ENCODE measurements around the gene LGALS9.

LGALS9 gene

DNA sequence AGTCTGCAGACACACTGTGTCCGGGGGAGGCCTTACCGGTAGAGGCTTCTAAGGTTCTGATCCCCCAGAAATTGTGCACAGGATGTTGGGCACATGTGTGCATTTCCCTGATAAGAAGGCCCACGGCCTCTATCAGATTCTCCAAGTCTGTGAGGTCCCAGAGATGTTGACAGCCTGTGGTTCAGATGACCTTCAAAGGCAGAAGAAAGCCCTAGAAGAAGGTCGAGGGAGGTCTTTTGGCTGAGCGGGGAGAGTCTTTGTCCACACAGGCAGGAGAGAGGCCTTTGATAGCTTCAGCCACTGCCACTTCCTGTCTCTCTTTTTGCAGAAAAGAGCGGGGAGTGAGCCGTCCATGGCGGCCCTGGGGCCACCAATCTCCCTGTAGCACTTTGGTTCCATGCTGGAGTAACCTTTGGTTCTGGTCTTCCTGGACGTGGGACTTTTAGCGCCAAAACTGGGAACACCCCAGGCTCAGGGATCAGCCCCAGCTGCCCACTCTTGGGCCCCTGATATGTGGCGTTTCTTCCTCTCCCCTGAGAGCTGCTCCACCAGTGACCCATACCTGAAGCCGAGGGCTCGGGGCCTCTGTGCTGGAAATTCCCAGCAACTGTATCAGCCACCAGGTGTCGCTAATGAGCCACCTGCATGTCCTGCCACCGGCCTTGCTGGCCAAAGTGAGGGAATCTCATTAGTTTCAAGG, 28.1 kb upstream of the LGALS9 start:
- H3K4me3 ChIP-seq (ENCODE audit: low read depth, low read length) = no peak overlapping the region

DNA sequence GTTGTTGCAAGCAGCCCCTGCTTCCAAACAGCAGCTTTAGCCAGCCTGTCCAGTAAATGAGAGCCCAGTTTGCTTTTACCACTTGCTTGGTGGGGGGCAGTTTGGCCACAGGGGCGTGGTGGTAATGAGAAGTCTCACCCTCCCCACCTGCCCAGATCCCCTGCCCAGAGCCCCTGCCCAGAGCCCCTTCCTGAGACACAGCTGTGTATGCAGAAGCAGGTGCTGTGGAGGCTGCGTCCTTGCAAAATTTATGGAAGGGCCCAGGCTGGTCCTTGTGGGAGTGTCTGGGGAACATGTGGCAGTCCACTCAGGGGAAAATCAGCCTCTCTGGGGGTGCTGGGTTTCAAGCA, 27.6 kb upstream of the LGALS9 start:
- no peak overlapping the region for H3K4me3 ChIP-seq (ENCODE audit: low read depth, low read length)

DNA sequence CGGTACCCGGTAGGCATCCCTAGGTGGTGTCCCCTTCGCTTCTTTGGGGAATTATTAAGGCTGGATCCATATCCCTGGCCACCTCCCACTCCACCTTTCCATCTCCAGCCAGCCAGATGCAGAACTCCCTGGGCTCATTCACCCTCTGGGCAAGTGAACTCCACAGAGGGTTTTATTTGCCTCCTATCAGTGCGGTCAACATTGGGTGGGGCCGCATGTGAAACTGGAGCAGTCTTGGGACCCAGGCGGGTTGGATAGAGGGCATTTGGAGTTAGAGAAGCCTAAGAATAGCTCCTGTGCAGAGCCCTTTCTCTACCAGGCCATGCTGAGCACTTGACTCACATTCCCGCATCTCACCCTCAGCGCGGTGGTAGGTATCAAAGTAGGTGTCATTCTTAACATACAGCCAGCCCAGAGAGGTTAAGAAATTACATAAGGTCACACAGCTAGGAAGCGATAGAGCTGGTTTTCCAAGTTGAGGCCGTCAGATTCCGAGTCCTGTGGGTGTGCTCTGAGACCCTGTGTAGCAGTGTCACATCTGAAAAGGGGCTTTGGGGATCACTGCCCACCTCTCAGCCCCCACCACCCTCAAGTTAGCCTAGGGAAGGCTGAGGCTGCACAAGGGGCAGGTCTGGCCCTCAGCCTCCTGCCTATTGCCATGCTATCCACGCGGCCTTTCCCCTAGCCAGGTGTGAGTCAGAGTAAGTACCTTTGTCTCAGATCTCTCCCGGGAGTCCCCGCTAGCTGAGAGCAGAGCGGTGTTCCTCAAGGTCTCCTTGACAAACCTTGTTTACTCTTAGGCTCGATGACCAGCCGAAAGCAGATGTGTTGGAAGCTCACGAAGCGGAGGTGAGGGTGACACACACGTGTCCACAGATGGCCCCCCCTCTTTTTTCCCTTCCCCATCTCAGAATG, 26.9 kb upstream of the LGALS9 start:
- no peak overlapping the region for H3K4me3 ChIP-seq (ENCODE audit: low read depth, low read length)

DNA sequence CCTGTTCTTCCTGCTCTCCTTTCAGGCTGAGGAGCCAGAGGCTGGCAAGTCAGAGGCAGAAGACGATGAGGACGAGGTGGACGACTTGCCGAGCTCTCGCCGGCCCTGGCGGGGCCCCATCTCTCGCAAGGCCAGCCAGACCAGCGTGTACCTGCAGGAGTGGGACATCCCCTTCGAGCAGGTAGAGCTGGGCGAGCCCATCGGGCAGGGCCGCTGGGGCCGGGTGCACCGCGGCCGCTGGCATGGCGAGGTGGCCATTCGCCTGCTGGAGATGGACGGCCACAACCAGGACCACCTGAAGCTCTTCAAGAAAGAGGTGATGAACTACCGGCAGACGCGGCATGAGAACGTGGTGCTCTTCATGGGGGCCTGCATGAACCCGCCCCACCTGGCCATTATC, 25.6 kb upstream of the LGALS9 start:
- no peak overlapping the region for H3K4me3 ChIP-seq (ENCODE audit: low read depth, low read length)

DNA sequence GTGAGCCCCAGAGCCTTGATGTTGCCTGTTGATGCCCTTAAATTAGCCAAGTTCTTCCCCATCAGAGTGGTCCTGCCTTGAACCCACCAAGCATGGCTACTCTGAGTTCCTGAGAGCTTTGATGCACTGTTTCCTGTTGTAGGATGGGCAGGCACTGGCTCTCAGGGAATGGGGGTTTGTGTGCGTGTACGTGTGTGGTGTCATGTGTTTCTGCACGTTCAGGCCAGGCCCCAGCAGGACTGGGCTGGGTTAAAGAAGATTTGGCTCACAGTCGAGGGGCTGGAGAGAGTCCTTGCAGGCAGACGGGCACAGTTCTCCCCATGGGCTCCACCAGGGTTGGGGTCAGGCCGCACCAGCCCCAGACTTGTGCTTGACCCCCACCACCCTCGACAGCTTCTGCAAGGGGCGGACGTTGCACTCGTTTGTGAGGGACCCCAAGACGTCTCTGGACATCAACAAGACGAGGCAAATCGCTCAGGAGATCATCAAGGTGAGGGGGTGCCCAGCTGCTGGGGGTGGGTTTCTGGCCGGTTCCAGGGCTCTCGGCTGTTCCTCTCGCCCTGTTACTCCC, 23.4 kb upstream of the LGALS9 start:
- H3K4me3 ChIP-seq (ENCODE audit: low read depth, low read length) = no peak overlapping the region

DNA sequence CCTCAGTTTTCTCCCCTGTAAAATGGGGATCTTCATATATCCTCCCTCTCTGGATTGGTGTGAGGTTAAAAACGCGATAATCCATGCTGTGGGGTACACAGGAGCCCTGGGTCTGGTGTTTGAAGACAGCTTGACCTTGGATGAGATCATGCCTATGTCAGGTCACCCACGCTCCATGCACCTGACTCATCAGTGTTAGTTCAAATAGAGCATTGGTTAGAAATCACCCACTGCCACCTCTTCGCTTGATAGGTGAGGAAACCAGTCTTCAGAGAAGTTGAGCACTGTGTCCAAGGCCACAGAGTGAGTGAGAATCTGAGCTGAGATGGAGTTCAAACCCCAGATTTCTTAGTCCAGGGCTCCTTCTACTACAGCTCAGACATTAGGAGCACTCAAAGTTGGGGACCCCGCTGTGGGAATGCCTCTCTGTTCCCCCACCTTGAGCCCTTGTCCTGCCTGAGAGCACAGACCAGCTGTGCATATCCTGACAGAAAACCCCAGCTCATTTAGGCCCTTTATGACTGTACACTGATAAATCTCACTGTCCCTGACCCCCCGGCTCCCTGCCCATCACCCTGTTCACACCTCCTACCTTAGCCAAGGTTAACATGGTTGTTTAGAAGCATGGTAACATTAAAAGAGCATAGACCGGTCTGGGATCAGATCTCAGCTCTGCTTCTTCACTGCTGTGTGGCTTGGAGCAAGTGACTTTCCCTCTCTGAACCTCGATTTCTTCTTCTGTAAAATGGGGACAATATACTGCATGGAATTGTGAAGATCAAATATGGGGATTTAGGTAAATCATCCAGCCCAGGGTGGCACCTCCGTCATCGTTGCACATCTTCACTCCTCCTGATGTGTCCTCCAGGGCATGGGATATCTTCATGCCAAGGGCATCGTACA, 22.4 kb upstream of the LGALS9 start:
- no peak overlapping the region for H3K4me3 ChIP-seq (ENCODE audit: low read depth, low read length)

DNA sequence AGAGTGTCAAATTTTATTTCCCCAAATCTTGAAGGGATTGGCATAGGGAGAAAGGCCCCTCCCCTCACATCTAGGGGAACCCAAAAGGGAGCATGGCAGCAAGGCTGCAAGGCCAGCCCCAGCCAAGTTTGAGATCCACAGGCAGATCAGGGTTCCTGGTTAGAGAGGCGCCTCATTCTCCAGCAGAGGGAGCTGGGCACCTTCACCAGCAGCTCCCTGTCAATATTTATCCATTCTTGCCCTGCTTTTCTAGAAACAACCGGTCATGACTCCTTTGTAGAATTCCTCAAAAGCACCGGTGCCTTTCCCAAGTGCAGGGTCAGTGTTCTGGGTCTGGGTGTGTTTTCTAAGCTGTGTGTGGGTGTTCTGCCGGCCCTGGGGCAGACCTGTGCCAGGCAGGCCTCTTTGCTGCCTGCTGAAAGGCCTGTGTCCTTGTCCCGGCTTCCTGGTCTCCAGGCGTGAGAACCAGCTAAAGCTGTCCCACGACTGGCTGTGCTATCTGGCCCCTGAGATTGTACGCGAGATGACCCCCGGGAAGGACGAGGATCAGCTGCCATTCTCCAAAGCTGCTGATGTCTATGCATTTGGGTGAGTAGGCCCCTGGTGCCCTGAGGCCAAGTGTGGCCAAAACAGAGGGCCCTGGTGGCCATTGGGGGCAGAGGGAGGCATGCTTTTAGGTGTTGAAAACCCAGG, 21.2 kb upstream of the LGALS9 start:
- no peak overlapping the region for H3K4me3 ChIP-seq (ENCODE audit: low read depth, low read length)

DNA sequence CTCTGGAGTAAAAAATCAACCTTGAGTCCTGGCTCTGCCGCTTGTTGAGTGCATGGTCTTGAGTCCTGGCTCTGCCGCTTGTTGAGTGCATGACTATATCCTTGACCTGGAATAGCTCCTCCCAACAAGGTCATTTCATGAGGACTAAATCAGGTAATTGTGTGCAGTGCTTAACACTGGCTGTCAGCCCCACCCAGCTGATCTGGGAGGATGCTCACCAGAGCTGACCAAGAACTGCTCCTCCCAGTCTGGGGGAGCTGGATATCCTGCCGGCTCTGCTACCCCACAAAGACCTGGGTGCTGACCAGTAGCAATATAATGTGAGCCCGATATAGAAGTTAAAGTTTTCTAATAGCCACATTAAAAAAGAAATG, 20.7 kb upstream of the LGALS9 start:
- H3K4me3 ChIP-seq (ENCODE audit: low read depth, low read length) = no peak overlapping the region

DNA sequence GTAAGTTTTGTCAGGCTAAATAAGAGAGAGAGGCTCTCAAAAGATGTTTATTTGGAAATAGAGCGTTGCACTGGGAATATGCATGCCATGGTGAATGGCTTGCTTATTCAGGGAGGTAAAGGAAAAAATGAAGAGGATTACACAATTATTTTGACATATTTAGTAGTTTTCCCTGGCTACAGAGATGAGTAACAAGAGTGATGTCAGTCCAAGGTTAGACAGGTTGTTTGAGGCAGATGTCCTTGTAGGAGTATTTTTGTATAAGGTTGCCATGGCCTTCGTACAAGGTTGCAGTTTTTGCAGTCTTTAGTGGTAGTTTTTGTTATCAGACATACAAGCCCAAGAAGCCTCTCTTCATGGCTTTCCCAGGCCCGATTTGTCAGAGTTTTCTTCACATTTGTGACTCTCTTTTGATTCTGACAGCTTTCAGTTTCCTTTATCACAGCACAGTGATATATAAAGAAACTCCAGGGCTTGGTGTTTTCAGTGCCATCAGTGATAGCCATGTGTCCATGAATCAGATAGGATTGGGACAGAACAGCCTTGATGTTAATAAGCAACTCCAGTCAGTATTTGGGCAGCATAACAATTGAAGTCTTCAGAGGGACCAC, 18.7 kb upstream of the LGALS9 start:
- H3K4me3 ChIP-seq (ENCODE audit: low read depth, low read length) = no peak overlapping the region

DNA sequence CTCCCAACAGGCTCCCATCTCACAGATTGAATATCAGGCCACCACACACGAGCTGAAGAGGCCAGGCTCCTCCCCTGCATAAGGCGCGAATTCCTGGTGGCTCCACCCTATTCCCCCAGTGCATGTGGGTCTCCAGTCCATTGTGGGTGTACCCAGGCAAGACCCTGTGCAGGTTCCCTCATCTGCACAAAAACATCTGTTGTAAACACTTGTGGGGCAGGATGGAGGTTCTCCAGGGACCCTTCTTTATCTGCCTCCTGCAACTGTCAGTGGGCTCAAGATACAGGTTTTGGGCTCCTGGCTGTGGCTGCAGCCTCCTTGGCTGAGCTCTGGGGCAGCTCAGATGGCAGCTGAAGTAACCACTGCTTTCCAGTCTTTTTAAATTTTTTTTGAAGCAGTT, 17.6 kb upstream of the LGALS9 start:
- no peak overlapping the region for H3K4me3 ChIP-seq (ENCODE audit: low read depth, low read length)

DNA sequence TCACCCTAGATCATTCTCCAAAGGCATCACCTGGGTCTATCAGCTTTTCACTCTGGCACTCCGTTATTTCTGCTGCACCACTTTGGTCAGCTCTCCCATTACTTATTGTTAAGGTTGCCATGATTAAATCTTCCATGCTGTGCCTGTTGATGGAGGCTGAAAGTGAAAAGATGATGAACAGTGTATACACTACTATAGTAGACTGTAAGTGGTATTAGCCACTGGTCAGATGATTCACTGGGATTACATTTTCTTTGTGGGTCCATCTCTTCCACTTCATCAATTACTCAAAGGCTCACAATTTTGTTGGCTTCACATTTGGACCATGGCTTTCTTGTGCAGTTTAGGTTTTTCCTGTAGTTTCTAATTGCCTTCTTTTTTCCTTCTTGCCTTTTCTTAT, 15.9 kb upstream of the LGALS9 start:
- no peak overlapping the region for H3K4me3 ChIP-seq (ENCODE audit: low read depth, low read length)

DNA sequence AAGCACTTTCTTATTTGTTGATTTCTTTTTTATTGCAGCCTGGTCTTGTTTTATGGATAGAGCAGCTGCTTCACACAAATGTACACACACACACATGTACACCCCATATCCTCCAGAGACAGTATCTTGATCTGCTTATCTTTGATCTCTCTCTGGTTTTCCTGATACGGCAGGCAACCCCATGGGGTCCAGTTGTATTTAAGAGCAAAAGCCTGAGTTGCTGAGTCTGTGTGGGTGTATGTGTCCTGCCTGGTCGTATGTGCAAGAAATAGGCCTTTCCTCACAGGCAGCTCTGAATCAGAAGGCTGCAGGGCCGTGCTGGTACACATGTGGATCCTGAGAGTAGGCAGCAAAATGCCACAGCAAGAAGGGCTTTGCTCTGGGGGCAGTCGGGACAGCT, 14.6 kb upstream of the LGALS9 start:
- H3K4me3 ChIP-seq (ENCODE audit: low read depth, low read length) = no peak overlapping the region

DNA sequence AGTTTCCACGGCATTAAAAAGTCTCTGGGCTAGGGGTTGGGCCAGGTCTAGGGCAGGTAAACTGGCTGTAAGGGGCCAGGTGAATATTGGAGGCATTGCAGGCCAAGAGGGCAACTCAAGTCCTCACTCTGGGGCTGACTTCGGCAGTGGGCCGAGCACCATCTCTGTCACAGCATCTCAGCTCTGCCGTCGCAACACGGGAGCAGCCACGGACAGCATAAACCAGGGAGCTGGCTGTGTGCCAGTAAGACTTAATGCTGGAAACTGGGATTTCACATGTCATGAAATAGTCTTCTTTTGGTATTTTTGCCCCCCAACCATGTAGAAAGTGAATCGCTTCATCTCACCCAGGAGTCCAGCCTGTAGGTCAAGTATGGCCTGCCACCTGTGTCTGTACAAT, 12.6 kb upstream of the LGALS9 start:
- no peak overlapping the region for H3K4me3 ChIP-seq (ENCODE audit: low read depth, low read length)

DNA sequence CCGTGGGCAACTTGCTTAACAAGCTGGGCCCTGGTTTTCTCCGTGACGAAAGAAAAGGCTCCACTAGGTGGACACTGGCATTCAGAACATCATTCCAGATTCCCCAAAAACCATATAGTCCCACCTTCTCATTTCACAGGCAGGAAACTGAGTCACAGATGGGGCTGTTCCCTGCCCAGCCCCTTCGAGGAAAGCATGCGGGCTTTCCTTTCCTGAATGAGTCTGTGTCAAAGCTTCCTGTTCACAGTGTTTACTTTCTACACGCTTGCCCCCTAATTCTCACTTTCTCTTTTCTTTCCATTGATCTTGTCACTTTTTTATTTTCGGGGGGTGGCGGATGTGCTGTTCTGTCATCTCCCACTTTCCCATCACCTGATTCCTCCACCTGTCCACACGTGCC, 10.3 kb upstream of the LGALS9 start:
- H3K4me3 ChIP-seq (ENCODE audit: low read depth, low read length) = no peak overlapping the region

DNA sequence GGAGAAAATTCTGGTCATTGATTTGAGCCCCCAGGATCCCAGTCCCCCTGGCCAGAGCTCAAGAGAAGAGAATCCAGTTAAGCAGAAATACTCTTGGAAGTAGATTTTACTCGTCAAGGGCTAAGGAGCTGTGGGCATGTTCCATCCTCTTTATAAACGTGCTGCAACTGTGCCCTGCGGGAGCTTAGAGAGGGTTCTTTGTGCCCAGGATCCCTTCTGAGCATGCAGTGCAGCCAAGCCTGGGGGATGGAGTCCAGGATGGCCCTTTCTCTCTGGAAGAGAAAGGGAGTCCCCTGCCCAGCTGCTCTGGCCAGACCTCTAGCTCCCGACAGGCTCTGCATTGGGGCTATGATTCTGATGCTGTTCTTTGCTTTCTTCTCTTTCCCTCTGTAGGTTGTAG, 9.5 kb upstream of the LGALS9 start:
- H3K4me3 ChIP-seq (ENCODE audit: low read depth, low read length) = no peak overlapping the region

DNA sequence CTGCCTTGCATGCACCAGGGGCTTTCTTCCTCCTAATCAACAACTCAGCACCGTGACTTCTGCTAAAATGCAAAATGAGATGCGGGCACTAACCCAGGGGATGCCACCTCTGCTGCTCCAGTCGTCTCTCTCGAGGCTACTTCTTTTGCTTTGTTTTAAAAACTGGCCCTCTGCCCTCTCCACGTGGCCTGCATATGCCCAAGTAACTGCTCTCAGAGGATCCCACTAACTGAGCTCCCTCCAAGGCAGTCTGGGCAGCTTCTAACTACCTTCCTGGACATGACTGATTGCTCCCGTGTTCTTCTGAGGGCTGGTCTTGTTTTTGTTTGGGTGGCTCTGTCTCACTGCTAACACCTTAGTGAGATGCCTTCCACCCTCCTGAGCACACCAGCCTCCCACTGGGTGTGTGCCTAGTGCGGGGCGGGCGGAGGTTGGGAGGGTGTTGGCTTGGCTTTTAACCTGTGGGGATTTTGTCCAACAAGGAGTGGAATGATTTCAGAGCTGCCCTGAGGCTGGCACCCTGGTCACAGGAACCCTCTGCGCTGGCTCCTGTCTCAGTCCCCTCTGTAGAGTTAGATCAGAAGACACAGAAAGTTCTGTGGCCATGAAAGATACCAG, 8.9 kb upstream of the LGALS9 start:
- no peak overlapping the region for H3K4me3 ChIP-seq (ENCODE audit: low read depth, low read length)

DNA sequence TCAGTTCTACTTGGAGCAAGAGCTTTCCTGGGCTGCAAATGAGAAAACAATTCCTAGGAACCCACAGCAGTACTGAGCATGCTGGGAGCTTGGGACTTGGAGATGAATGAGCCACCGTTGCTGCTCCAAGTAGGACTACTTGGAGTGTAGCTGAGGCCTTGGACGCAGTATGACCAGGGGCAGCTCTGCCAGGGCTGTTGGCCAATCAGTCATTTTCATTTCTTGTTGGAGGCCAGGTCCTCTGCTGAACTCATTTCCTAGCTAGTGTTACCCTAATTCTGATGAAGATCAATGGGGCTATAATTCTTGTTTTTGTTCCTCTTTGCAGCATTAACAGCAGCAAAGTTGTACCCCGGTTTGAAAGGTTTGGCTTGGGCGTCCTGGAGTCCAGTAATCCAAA, 8.0 kb upstream of the LGALS9 start:
- H3K4me3 ChIP-seq (ENCODE audit: low read depth, low read length) = no peak overlapping the region

DNA sequence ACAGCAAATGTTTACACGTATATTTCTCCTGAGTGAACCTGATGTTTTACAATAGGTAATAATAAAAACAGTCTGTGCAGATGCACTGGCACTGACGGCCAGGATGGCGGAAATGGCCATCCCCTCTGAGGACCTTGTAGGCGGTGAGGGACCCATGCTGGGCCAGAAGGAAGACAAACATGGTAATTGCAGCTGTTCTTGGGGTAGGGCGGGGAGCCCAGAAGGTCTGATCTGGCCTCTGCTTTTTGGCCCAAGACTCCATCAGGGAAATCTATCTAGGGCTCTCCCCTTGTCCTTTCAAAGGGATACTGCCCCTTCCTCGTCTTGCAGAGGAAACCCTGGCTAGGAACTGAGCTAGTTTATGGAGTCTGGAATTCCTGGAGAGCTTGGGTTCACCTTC, 7.4 kb upstream of the LGALS9 start:
- no peak overlapping the region for H3K4me3 ChIP-seq (ENCODE audit: low read depth, low read length)

DNA sequence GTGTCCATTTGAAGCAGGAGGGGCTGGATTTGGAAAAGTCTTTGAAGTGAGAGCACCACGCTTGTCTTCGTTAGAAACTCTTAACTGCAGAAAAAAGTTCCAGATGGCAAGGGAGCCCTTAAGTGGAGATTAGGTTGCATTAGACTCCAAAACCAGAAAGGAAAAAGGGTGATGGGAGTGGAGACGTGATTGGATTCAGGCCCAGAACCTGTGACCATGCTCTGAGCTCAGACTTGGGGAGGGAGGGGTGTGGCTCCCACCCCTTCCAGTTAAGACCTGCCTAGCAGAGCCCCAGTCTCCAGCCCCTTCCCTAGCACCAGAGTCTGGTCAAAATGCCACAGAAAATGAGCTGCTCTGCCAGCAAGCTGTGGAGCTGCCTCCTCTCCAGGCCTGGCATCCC, 6.4 kb upstream of the LGALS9 start:
- no peak overlapping the region for H3K4me3 ChIP-seq (ENCODE audit: low read depth, low read length)

DNA sequence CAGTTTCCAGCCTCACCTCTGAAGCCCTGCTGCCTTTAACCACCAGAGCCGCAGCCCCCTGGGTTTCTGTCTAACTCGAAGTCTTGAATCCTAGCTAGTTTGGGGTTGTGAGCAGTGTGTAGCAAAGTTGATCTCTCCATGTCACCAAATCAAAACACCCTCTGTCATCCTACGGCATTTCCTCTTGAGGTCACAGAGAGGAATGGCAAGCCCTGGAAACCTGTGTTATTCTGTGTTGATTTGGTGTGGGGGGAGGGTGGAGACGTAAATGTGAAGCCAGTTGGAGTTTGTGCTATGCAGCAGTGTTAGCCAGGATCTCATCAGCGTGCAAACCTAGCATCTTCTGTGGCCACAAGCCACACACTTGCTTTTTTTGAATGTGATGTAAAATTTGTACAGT, 5.1 kb upstream of the LGALS9 start:
- no peak overlapping the region for H3K4me3 ChIP-seq (ENCODE audit: low read depth, low read length)

All from iPS-11a (cell line).